ENCODE results near the gene CD81.

CD81 gene

DNA sequence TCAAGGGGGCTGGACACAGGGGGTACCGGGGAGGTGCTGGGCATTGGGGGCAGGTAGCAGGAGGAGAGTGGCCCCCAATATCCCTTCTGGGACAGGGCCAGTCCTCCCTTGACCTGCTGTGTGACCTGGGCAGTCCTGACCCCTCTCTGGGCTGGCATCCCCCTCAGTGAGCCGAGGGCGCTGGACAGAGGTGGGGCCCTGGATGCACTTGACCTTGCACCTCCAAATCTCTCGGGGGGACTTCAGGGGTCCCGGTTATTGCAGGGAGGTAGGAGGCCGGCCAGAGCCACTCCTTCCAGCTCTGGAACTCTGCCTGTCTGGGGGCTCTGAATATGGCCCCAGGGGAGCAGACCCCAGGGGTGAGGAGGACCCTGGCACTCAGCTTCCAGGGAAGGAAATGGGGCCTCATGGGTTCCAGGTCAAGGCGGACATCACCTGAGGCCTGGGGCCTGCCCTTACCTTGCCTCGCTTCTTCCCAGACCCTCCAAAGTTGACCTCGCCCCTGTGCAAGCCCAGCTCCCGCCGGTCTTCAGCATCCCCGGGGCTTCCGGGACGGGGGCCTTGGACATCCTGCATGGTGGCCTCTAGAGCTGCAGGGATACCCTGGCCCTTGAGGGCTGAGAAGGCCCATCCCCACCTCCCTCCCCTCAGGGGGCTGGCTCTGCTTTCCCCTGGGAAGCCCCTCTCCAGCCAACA is 45.5 kb downstream of the CD81 start:
- no peak for DNase-seq

DNA sequence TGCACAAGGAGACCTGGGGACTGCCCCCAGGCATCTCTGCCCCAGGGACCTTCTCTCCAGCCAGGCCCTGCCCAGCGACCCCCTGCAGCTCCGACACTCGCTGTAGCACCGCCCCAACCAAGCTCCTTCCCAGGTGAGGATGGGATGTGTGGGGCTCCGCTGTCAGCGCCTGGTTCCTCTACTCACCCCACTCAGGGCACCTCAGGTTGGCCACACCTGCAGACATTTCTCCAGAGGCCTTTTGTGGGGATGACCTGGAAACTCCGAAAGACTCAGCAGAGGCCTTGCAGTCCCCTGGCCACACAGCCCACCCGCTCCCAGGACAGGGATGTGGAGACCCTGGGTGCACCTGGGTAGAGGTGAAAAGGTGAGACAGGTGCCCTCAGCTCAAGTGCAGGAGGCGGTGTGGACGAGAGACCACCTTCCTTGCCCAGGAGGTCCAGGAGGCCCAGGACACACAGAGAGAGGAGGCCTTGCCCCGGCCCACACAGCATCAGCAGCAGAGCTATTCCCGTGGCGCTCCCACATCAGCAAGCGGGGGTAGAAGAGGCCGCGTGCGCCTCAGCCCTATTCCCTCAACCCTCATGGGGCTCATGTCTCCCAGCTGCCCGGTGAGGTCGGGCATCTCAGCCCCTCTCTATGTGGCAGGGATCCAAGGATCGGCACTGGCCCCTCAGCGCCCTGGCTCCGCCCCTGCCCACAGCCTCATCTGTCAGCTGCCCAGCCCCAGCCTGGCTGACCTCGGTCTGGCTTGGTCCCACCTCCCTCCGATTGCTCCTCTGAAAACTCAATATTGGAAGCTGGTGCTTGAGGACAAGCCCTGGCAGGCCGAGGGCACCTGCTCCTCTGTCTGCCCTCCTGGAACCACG is 46.3 kb downstream of the CD81 start:
- no peak for DNase-seq

- no peak for DNase-seq
Observed at GRCh38 chr11:2424811-2425495, 47.8 kb downstream of the CD81 start.

GRCh38 chr11:2425506-2425905 is 48.4 kb downstream of the CD81 start:
- no peak for DNase-seq

DNA sequence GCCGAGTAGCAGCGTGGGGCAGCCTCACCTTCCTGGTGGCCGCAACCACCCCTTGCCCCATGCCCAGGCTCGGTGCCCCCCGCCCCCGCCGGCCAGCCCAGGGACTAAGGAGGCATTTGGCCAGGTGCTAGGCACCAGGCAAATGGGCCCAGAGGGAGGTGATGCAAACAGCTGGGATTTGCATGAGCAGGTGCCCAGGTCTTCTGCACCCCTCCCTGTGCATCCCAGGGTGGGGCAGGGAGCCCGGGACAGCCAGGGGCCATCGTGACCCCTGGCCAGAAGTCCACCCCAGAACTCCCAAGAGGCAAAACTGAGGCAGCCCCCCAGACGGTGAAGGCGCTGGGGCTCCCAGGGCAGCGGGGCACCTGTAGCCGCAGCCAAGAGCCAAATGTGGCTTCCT is 49.1 kb downstream of the CD81 start:
- no peak for DNase-seq

DNA sequence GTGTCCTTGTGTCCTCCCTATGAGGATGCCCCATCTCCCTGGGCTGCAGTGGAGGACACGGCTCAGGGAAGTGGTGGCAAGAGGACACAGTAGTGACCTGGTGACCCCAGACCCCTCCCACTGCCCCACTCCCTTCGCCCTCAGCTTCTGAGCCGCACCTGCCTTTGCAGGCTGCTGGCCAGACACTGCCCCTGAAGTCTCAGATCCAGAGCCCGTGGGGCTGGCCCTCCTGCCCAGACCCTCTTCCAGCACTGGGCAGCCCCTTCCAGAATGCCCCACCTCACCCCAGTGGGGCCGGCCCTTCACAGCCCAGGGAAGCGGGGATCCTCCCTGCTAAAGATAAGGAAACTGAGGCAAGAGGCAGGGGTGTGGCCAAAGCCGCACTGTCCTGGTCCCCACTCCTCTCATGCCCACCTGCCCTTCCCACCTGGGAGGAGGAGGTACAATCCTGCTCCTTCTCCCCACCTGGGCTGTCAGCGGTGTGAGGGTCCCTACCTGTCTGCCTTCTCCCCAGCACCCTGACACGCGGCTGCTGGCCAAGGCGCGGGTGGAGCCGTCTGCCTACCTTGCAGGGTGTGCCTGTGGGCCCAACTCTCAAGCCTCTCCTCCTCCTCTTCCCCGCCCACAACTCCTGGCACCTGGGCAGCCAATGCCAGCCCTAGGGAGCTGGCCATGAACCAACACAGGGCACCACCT is 49.9 kb downstream of the CD81 start:
- DNase-seq, result no peak

GRCh38 chr11:2427721-2428321 is 50.7 kb downstream of the CD81 start:
- DNase-seq, result no peak

- peak; percentile 12 for DNase-seq
Observed at GRCh38 chr11:2428322-2428795, 51.2 kb downstream of the CD81 start.

DNA sequence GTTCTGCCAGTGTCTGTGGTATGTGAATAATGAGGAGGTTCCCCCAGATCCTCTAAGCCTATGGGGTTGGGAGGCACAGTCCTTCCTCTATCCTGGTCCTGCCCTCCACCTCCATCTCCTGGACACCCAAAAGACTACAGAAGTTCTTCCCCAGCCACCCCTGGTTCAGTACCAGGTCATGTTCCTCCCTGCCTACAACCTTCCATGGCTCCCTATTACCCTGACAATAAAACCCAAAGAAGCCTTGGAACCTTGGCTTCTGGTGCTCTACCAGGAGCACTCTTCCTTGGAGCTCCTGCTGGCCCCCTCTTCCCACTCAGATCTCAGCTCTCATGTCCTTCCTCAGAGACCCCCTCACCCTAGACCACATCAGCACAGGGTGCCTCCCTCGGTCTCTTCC is 54.3 kb downstream of the CD81 start:
- DNase-seq, result no peak

- no peak for DNase-seq
Observed at GRCh38 chr11:2432171-2432621, 55.1 kb downstream of the CD81 start.

- DNase-seq, result no peak
Observed at GRCh38 chr11:2432628-2433071, 55.5 kb downstream of the CD81 start.

- no peak for DNase-seq
Observed at GRCh38 chr11:2433106-2433925, 56.2 kb downstream of the CD81 start.

DNA sequence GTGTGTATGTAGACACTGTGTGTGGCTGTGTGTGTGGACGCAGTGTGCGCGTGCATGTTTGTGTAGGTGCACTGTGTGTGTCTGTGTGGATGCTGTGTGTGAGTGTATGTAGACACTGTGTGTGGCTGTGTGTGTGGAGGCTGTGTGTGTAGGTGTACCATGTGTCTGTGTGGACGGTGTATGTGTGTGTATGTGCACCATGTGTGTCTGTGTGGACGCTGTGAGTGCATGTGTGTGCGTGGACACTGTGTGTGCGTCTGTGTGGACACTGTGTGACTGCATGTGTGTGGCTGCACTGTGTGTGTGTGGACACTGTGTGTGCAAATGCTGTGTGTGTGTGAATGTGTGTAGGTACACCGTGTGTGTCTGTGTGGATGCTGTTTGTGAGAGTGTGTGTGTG is 56.9 kb downstream of the CD81 start:
- no peak for DNase-seq

GRCh38 chr11:2434506-2435255 is 57.6 kb downstream of the CD81 start:
- no peak for DNase-seq

GRCh38 chr11:2435288-2436012 is 58.3 kb downstream of the CD81 start:
- DNase-seq, result no peak

DNA sequence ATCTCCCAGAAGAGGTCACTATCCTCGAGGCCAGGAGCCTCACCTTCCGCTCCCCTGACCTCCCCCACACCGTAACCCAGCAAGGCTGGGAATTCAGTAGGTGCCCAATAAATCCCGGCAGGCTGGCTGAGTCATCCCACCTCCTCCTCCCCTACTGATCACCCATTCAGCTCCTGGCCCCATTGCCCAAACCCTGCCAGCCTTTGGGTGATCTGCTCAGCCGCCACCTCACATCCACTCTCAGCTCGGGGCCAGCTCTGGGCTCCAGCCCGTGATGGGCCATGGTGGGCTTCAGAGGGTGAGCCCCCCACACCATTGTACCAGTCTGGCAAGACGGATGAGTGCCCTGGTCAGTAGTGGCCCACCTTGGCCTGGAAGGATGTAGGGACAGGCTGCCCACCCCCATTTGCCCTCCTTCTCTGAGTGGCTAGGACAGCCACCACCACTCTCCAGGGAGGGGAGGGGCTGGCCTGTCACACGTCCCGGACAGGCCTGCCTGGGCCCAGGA is 59.0 kb downstream of the CD81 start:
- DNase-seq, result no peak

DNA sequence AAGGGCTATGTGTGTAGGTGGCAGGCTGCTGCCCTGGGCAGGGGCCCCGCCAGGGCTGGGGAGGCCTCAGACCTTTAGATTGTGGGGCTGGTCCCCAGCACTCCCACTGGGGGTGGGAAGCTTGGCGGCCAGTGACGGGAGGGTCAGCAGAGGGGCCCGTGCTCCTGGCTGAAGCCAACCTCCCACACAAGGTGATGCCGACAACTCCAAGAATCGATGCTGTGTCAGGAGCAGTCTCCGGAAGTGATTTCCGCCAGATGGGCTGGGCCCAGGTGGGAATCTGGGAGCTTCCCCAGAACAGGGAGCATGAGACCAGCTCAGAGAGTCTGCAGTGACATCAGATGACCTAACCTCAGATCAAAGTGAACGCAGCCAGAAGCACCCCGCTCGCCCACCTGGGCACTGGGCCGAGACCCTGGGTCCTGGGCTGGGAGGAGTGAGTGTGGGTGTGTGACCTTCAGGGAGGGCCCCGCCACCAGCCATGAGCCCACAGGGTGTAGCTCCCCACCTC is 59.5 kb downstream of the CD81 start:
- DNase-seq, result no peak

DNA sequence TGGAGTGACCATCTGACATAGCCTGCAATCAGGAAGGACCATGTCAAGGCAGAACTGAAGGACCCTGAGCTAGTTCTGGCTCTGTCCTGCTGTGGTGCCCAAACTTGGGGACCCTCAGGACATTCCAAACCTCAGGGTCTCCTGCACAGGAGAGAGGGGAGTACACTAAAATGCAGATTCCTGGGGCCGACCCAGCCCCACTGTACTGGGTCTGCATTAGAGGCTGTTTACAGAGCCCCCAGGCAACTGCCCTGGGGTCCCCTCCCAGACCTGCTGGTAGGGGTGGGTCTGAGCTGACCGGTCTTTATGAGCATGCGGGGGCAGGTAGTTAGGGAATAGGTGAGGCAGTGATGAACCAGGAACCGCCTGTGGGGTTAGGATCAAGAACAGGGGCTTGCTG is 60.4 kb downstream of the CD81 start:
- DNase-seq, result no peak

- DNase-seq, result no peak
Observed at GRCh38 chr11:2439820-2440219, 62.7 kb downstream of the CD81 start.

DNA sequence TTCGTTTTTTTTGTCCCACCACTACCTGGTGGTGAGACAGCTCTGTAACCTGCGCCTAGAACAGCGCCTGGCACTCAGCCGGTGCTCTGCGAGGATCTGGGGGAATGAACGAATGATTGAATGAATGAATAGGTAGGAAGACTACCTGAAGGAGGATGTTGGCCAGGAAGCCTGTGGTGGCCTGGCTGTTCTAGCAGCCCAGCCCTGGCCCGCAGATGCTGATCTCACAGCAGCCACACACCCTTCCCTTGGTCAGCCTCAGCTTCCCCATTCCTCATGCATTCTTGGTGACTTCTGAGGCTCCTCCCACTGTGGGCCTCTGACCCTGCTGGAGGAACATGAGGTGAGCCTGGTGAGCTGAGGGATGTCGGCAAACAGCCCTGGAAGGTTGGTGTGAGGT is 63.5 kb downstream of the CD81 start:
- DNase-seq, result no peak
